H1 (cell line): Measurements from ENCODE around the gene ZNF106.

Source experiments
- EZH2 ChIP-seq: fragments of 200-600 bp; sonication (generic); IDR thresholded peaks from 2 replicates; pipeline ENCODE4 v1.7.1; 2012; ENCODE audit warnings: low read depth, mild to moderate bottlenecking, moderate library complexity, low read length, inconsistent platforms; ENCODE audit not compliant: severe bottlenecking
- JUN ChIP-seq: IDR thresholded peaks from 2 replicates; pipeline ENCODE4 v1.6.1; 2011; ENCODE audit warnings: low read depth, mild to moderate bottlenecking, improper control_type of control experiment, low read length
- POLR2A ChIP-seq, 2 experiments: IDR thresholded peaks; 1 replicate in 1 of 2; 2 replicates in 1 of 2; pipeline ENCODE4 v1.6.1; 2011; ENCODE audit warnings: low read depth in 2 of 2, low read length in 2 of 2, mild to moderate bottlenecking in 2 of 2; ENCODE audit errors: control extremely low read depth in 1 of 2
- RAD21 ChIP-seq, 2 experiments: IDR thresholded peaks in 1 of 2; conservative IDR thresholded peaks in 1 of 2; 2 replicates each; pipeline ENCODE4 v1.6.1; 2011; ENCODE audit warnings: low read depth in 2 of 2, low read length in 2 of 2, improper control_type of control experiment in 1 of 2, inconsistent platforms in 1 of 2, mild to moderate bottlenecking in 1 of 2, moderate library complexity in 1 of 2
- TAF1 ChIP-seq: IDR thresholded peaks from 2 replicates; pipeline ENCODE4 v1.6.1; 2011; ENCODE audit warnings: mild to moderate bottlenecking, low read depth, low read length
- TF ChIP-seq, protein P1 (sequence below), 3 experiments: IDR thresholded peaks; 1 replicate in 2 of 3; 2 replicates in 1 of 3; pipeline versions ENCODE4 v1.5.1 to v1.6.1; 2011; ENCODE audit warnings: low read length in 3 of 3, mild to moderate bottlenecking in 3 of 3, inconsistent platforms in 2 of 3, low read depth in 1 of 3, moderate library complexity in 1 of 3; ENCODE audit not compliant: insufficient read depth in 1 of 3; ENCODE audit errors: control extremely low read depth in 1 of 3
- TF ChIP-seq, protein P2 (sequence below): IDR thresholded peaks from 2 replicates; pipeline ENCODE4 v1.6.1; 2012; ENCODE audit warnings: inconsistent platforms
- TF ChIP-seq, protein P3 (sequence below): IDR thresholded peaks from 2 replicates; pipeline ENCODE4 v1.6.1; 2012; ENCODE audit warnings: low read length, inconsistent platforms

DNA sequence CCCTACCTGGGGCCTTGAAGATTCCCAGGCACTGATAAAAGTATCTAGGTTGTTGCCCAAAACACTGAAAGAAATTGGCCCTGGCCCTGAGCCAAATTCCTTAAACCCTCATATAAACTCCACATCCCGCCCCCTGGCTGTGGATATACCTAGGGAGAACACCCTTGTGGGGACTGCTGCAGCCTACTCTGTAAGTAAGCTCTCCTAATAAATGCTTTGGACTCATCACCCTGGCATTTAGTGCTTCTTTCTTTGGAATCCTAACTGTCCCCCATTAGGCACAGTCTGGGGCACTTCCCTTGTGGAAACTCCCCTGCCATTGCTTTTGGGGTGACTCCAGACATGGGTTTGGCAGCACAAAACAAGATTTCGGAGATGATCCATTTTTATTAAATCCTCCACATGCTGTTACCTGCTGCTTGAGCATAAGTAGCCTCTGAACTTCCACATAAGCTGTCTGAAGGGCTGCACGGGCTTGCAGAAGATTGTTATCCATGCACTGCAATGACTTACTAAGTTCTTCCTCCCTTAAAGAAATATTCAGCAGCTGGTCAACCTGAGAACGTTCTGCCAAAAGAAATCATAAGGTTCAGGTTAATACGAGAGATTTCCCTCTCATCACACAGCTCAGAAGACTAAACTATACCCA, 46.4 kb downstream of the ZNF106 start:
- TF ChIP-seq EZH2 (no peak), POLR2A (IDR thresholded peaks at IDR 0.05; ENCODE audit: control extremely low read depth in 1 of 2, low read depth in 2 of 2, low read length in 2 of 2) (no peak), RAD21 (IDR thresholded peaks at IDR 0.05 in 1 of 2, conservative IDR thresholded peaks at IDR 0.05 in 1 of 2; ENCODE audit: low read depth in 2 of 2, low read length in 2 of 2) (no peak), JUN (no peak), TAF1 (no peak)
- TF ChIP-seq, protein P1, sequence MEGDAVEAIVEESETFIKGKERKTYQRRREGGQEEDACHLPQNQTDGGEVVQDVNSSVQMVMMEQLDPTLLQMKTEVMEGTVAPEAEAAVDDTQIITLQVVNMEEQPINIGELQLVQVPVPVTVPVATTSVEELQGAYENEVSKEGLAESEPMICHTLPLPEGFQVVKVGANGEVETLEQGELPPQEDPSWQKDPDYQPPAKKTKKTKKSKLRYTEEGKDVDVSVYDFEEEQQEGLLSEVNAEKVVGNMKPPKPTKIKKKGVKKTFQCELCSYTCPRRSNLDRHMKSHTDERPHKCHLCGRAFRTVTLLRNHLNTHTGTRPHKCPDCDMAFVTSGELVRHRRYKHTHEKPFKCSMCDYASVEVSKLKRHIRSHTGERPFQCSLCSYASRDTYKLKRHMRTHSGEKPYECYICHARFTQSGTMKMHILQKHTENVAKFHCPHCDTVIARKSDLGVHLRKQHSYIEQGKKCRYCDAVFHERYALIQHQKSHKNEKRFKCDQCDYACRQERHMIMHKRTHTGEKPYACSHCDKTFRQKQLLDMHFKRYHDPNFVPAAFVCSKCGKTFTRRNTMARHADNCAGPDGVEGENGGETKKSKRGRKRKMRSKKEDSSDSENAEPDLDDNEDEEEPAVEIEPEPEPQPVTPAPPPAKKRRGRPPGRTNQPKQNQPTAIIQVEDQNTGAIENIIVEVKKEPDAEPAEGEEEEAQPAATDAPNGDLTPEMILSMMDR (IDR thresholded peaks at IDR 0.05; ENCODE audit: control extremely low read depth in 1 of 3, insufficient read depth in 1 of 3, low read depth in 1 of 3, low read length in 3 of 3): 0 out of 4 replicates have a peak, but pooled peaks of 1 of the 3 experiments have one; percentile 13
- TF ChIP-seq, protein P2, sequence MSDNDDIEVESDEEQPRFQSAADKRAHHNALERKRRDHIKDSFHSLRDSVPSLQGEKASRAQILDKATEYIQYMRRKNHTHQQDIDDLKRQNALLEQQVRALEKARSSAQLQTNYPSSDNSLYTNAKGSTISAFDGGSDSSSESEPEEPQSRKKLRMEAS: no peak
- TF ChIP-seq, protein P3, sequence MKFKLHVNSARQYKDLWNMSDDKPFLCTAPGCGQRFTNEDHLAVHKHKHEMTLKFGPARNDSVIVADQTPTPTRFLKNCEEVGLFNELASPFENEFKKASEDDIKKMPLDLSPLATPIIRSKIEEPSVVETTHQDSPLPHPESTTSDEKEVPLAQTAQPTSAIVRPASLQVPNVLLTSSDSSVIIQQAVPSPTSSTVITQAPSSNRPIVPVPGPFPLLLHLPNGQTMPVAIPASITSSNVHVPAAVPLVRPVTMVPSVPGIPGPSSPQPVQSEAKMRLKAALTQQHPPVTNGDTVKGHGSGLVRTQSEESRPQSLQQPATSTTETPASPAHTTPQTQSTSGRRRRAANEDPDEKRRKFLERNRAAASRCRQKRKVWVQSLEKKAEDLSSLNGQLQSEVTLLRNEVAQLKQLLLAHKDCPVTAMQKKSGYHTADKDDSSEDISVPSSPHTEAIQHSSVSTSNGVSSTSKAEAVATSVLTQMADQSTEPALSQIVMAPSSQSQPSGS: no peak
